Endothelial cell of umbilical vein (primary cell): ENCODE results near the gene BATF.

Source experiments
- EZH2 ChIP-seq: IDR thresholded peaks from 2 replicates; pipeline ENCODE4 v1.6.1; 2012; ENCODE audit warnings: borderline replicate concordance, low read depth, mild to moderate bottlenecking, moderate library complexity, low read length, inconsistent platforms; ENCODE audit not compliant: severe bottlenecking
- FOS ChIP-seq: IDR thresholded peaks from 2 replicates; pipeline ENCODE4 v1.6.1; 2011; ENCODE audit warnings: mild to moderate bottlenecking, low read length, moderate library complexity, borderline replicate concordance; ENCODE audit not compliant: insufficient read depth
- JUN ChIP-seq: IDR thresholded peaks from 2 replicates; pipeline ENCODE4 v1.6.1; 2011; ENCODE audit warnings: borderline replicate concordance, low read depth; ENCODE audit not compliant: insufficient read length, insufficient read depth
- MYC ChIP-seq: IDR thresholded peaks from one replicate; pipeline ENCODE4 v1.6.1; 2011; ENCODE audit warnings: mild to moderate bottlenecking, low read depth, low read length
- POLR2A ChIP-seq: IDR thresholded peaks from 2 replicates; pipeline ENCODE4 v1.6.1; 2012; ENCODE audit warnings: low read depth, mild to moderate bottlenecking, control low read depth, low read length
- POLR2AphosphoS5 ChIP-seq: IDR thresholded peaks from 2 replicates; pipeline ENCODE4 v1.6.1; 2012; ENCODE audit warnings: low read depth, mild to moderate bottlenecking, control low read depth, low read length, moderate library complexity; ENCODE audit not compliant: insufficient read depth
- TF ChIP-seq, protein P1 (sequence below), 2 donors: IDR thresholded peaks; 1 replicate in 1 of 2; 2 replicates in 1 of 2; pipeline ENCODE4 v1.5.1; 2011; ENCODE audit warnings: low read length in 2 of 2, mild to moderate bottlenecking in 2 of 2, moderate library complexity in 2 of 2, control low read depth in 1 of 2, inconsistent platforms in 1 of 2, low read depth in 1 of 2; ENCODE audit not compliant: insufficient read depth in 1 of 2; ENCODE audit errors: extremely low read depth in 1 of 2
- TF ChIP-seq, protein P2 (sequence below): IDR thresholded peaks from 2 replicates; pipeline ENCODE4 v1.6.1; 2011; ENCODE audit not compliant: insufficient read depth, insufficient read length

DNA sequence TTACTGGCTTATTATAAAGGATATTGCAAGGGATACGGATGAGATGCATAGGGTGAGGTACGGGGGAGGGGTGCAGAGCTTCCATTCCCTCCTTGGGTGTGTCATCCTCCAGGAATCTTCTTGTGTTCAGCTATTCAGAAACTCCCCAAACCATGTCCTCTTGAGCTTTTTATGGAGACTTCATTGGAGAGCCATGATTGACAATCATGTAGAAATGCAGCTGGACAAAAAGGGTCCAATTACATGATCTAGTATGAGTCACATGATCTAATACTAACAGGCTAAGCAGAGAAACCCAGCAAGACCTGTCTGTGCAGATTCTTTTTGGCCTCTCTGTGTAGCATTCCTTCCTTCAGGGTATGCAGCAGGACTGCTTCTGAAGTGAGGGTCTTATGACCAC lies 32.2 kb downstream of the BATF start:
- TF ChIP-seq POLR2A = no peak
- TF ChIP-seq, protein P1, sequence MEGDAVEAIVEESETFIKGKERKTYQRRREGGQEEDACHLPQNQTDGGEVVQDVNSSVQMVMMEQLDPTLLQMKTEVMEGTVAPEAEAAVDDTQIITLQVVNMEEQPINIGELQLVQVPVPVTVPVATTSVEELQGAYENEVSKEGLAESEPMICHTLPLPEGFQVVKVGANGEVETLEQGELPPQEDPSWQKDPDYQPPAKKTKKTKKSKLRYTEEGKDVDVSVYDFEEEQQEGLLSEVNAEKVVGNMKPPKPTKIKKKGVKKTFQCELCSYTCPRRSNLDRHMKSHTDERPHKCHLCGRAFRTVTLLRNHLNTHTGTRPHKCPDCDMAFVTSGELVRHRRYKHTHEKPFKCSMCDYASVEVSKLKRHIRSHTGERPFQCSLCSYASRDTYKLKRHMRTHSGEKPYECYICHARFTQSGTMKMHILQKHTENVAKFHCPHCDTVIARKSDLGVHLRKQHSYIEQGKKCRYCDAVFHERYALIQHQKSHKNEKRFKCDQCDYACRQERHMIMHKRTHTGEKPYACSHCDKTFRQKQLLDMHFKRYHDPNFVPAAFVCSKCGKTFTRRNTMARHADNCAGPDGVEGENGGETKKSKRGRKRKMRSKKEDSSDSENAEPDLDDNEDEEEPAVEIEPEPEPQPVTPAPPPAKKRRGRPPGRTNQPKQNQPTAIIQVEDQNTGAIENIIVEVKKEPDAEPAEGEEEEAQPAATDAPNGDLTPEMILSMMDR (IDR thresholded peaks at IDR 0.05; ENCODE audit: extremely low read depth in 1 of 2, insufficient read depth in 1 of 2, low read depth in 1 of 2, low read length in 2 of 2) = no peak
- TF ChIP-seq POLR2AphosphoS5 = no peak
- TF ChIP-seq, protein P2, sequence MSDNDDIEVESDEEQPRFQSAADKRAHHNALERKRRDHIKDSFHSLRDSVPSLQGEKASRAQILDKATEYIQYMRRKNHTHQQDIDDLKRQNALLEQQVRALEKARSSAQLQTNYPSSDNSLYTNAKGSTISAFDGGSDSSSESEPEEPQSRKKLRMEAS = no peak
- TF ChIP-seq EZH2 = no peak
- no peak for TF ChIP-seq JUN
- TF ChIP-seq FOS = no peak
- TF ChIP-seq MYC = no peak
